ENCODE measurements around the gene LCP2.
A peak's percentile ranks its signal among the peaks of the same experiment; 100 is the strongest.

LCP2 gene

DNA sequence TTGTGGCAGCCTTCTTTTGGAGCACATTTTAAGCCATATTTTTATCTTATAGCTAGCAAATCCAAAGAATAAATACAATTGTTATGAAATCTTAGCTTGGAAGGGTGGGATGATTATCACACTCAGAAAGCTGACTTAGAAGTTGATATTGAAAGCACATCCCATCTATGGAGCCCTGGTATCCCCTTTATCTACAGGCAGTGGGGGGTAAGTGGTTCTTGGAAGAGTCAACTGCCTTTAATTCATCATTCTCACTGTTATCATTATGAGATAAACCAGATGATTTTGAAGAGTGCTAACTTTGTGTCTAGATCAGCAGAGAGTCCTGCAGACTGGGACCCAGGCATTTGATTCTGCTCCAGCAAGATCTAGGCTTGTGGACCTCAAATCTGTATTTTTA lies 3.0 kb downstream of the LCP2 start:
- no peak for DNase-seq

- no peak for DNase-seq
Measured at GRCh38 chr5:170294057-170294456, 3.5 kb downstream of the LCP2 start.

GRCh38 chr5:170293273-170293672 lies 4.3 kb downstream of the LCP2 start:
- DNase-seq = peak; percentile 86

- no peak for DNase-seq
Measured at GRCh38 chr5:170292179-170293104, 5.1 kb downstream of the LCP2 start.

DNA sequence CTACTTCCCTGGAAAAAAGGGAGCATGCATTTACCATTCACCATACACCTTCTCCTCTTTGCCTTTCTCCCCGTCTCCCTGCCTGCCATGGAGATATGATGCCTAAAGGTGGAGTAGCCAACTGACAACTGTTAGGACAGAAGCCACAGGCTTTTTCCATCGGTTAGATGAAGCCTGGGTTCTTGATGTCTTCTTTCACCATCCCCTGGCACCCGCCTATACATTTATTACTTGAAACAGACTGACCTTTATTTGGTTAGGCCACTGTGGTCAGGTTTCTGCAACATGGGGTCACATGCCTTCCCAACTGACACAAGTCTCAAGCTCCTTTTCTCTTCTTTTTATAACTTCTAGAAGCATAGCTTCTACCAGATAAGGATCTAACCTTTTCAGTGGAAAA lies 7.1 kb downstream of the LCP2 start:
- peak; percentile 68 for DNase-seq

DNA sequence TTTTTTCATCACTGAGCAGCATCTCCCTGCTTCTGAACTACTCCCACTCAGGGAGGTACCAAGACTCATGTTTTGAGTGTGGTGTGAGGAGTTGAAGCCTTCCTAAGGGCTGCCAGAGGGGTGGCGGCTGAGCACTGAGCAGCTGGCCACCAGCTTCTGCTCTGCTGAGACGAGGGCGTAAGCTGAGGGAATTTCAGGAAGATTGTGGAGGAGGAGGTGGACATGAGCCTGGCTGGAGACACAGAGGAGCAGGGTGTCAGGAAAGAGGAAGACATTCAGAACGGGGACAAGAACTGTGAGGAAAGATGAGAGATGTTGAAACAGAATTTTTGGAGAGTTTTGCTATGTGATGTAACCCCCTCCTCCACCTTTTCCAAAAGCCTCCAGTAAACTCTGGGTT lies 7.8 kb downstream of the LCP2 start:
- peak; percentile 82 for DNase-seq

- no peak for DNase-seq
Measured at GRCh38 chr5:170289121-170289520, 8.5 kb downstream of the LCP2 start.

GRCh38 chr5:170288551-170288950 lies 9.0 kb downstream of the LCP2 start:
- DNase-seq = no peak

- no peak for DNase-seq
Measured at GRCh38 chr5:170288151-170288550, 9.4 kb downstream of the LCP2 start.

DNA sequence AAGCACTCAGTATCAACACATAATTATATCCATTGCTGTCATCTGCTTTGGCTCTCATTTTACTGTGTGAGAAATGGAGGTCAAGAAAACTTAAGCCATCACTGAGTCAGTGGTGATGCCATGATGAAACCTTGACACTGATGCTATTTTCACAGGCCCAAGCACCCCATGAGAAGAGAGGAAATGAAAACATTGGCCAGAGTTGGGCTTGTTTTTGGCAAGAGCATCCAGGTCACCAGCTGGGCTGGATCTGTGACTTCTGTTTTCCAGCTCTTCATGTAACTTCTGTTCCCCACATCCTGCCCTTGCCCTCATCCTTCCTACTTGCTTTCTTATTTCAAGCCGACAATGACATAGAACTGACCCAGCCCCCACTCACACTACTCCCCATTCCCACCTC lies 10.0 kb downstream of the LCP2 start:
- DNase-seq = peak; percentile 94

GRCh38 chr5:170286386-170286925 lies 11.1 kb downstream of the LCP2 start:
- DNase-seq = no peak

DNA sequence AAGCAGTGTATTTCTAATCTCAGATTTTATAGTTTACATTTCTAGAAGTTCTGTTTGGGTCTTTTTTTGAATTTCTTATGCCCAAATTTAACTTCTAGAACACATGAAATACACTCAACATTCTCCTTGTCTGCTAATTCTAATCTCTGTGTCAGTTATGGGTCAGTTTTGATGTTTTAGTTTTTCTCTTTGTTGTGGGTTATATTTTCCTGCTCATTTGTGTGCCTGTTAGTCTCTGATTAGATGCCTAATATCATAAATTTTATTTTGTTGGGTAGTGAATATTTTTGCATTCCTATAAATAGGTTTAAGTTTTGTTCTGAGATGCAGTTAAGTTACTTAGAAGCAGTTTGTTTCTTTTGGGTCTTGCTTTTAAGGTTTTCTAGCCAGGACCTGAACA lies 12.4 kb downstream of the LCP2 start:
- no peak for DNase-seq

DNA sequence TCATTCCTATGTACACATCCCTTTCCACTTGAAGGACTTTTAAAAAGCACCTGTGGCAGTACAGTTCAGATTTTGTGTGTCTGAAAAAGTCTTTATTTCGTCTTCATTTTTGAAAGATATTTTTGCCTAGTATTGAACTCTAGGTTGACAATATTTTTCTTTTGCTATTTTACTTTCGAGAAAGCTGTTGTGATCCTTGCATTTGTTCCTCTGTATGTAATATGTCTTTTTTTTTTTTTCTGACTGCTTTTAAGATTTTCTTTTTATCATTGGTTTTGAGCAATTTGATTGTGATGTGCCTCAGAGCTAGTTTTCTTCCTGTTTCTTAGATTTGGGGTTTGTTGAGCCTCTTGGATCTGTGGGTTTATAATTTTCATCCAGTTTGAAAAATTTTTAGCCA lies 13.3 kb downstream of the LCP2 start:
- DNase-seq = no peak

DNA sequence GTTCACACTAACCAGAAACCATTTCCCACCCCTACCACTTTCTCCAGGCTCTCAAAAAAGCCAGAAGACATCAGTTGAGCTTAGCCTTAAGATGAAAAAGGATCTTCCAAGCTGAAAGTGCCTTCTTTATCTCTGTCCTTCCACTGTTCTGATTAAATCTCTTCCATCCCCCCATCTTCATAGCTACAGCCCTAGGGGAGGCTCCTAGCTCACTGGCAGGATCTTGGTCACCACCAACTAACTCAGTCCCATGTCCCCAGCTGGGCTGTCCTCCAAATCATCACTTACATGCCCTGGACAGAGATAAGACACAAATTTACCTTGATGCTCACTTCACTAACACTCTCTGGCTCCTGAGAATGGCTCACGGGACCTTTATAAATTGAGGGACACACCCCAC lies 14.3 kb downstream of the LCP2 start:
- no peak for DNase-seq

DNA sequence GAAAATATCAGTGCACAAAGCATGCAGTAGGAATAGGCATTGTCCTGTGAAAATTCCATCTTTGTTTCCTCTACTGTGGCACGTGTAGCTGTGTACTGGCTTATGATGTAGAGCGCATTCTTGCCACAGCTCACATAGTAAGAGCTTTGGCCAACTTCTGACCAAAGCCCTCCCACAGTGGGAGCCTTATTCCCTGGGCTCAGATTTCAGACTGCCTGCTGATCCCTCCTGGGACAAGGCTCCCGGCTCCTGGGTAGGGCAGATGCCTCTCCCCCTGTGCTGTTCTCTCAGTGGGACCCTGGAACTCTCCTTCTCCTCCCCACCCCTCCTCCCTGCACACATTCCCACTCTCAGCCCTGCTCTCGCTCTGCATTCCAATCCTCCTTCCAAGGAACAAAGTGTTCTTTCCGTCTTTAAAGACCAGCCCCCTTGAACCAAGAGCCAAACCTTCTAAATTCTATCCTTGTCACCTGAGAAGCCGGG lies 17.5 kb downstream of the LCP2 start:
- DNase-seq = no peak

- peak; percentile 41 for DNase-seq
Measured at GRCh38 chr5:170279459-170279817, 18.1 kb downstream of the LCP2 start.

DNA sequence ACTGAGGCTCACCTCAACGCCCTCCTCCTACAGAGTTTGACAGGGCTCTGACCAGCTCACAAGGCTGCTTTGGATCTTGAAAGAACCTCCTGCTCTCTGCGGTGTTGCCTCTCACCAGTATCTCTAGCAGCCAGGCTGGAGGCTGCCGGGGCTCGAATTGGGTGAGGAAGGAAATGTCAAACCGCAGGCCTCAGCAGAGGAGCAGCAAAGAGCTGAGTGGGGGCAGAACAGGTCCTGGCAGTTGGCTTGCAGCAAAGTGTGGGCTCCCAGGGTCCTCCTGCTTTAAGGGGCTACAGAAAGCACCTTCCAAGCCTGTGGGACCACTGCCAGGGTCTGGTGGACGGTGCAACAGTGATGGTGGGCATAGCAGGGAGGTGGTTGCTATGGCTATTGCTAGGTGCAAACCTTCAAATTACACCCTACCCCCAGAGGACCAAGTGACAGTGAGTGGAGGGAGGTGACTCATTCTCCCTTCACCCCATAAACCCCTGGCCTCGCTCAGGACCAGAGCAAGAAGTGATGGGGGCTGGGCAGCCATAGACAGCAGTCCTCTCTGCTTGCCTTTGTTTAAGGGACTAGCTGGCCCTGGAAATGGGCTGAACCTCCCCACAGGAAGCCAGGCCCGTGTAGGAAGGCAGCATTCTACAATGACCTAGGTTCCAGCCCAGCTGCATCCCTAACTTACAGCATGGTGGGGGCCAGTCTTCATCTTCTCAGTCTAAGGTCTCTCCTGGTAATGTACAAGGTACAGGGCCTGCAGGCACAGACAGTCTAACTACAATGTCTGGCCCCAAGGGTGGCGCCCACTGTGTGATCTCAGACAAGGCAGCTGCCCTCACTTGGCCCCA lies 18.7 kb downstream of the LCP2 start:
- peak; percentile 57 for DNase-seq

GRCh38 chr5:170277867-170278281 lies 19.7 kb downstream of the LCP2 start:
- DNase-seq = peak; percentile 83

DNA sequence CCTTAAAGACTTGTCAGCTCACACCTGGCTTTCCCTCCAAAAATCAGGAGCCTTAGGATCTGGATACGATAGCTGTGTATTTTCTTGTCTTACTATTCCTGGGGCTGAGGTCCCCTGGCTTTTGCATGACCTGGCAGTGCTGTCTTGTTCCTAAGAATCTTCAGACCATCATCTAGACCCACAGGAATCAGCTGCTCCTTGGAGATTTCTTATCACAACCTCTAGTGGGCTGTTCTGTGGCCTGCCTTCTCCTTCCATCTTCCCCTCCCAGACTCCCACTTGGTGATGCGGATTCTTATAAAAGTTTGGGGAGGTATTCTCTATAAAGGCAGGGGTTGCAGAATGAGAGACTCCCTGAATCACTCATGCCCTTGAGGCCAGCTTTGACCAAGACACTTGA lies 21.4 kb downstream of the LCP2 start:
- DNase-seq = no peak

- peak; percentile 74 for DNase-seq
Measured at GRCh38 chr5:170275376-170275994, 22.1 kb downstream of the LCP2 start.

DNA sequence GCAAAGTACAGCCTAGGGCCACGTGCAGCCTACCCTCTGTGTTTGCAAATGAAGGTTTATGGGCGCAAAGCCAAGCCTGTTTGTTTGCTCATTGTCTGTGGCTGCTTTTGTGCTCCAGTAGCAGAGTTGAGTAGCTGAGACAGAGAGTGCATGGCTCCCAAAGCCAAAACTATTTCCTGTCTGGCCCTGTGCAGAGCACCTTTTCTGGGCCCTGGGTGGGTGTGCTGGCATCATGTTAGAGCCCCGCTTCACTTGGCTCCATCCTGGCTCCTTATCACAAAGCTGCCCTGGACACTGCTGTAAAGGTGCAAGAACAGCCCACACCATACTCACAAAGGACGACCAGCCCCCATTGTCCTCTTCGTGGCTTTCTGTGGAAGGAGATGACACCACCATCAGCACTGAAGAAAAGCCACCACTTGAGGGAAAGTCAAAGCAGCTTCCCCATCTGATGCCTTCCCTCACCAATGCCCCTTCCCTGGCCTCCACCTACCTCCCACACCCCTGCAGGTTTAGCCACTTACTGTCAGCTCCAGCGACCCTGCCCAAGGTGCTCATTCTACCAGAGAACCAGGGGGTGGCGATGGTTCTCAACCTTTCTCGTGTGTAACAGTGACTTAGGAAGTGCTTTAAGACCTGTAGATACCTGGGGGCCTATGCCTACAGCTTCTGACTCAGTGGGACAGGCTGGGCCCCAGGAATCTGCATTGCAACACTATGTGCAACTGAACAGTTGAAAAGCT lies 23.4 kb downstream of the LCP2 start:
- DNase-seq = no peak
